Adipocyte (in vitro differentiated cells): Measurements from ENCODE around the gene SLC19A1.

Experiments used
- DNase-seq: peaks from one replicate; pipeline ENCODE4 v3.0.0-alpha.2; 2015; ENCODE audit warnings: low read depth
- H3K27me3 ChIP-seq: replicated peaks from 2 replicates; pipeline ENCODE4 v1.7.0; 2013; ENCODE audit warnings: mild to moderate bottlenecking, low read length, moderate library complexity; ENCODE audit not compliant: control insufficient read depth, insufficient read depth
- H3K36me3 ChIP-seq: 2 replicates; pipeline ENCODE4 v1.7.0; 2013; ENCODE audit warnings: low read length, mild to moderate bottlenecking, moderate library complexity; ENCODE audit not compliant: control insufficient read depth, insufficient read depth, severe bottlenecking
- H3K4me1 ChIP-seq: 2 replicates; pipeline ENCODE4 v1.7.0; 2013; ENCODE audit warnings: mild to moderate bottlenecking, low read length, moderate library complexity; ENCODE audit not compliant: control insufficient read depth, insufficient read depth
- H3K4me3 ChIP-seq: 2 replicates; pipeline ENCODE4 v1.7.0; 2013; ENCODE audit warnings: mild to moderate bottlenecking, low read length, moderate library complexity
- H3K9ac ChIP-seq: 2 replicates; pipeline ENCODE4 v1.7.0; 2013; ENCODE audit warnings: mild to moderate bottlenecking, low read length, moderate library complexity
- H3K9me3 ChIP-seq: 2 replicates; pipeline ENCODE4 v1.7.0; 2013; ENCODE audit warnings: mild to moderate bottlenecking, low read length, moderate library complexity; ENCODE audit not compliant: control insufficient read depth

SLC19A1 gene

DNA sequence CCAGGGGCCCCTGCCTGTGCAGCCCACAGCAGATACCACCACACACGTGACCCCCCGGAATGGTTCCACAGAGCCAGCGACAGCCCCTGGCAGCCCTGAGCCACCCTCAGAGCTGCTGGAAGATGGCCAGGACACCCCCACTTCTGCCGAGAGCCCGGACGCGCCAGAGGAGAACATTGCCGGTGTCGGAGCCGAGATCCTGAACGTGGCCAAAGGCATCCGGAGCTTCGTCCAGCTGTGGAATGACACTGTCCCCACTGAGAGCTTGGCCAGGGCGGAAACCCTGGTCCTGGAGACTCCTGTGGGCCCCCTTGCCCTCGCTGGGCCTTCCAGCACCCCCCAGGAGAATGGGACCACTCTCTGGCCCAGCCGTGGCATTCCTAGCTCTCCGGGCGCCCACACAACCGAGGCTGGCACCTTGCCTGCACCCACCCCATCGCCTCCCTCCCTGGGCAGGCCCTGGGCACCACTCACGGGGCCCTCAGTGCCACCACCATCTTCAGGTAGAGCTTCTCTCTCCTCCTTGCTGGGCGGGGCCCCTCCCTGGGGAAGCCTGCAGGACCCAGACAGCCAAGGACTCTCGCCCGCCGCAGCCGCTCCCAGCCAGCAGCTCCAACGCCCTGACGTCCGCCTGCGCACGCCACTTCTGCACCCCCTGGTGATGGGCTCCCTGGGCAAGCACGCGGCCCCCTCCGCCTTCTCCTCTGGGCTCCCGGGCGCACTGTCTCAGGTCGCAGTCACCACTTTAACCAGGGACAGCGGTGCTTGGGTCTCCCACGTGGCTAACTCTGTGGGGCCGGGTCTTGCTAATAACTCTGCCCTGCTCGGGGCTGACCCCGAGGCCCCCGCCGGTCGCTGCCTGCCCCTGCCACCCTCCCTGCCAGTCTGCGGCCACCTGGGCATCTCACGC is 86.3 kb downstream of the SLC19A1 start:
- H3K36me3 ChIP-seq, result no peaks in the 10 kb centered on the region
- H3K4me3 ChIP-seq, result peak overlapping the region; percentile 73
- H3K27me3 ChIP-seq, result no peaks in the 10 kb centered on the region
- H3K4me1 ChIP-seq, result peaks cover 37% of the 10 kb centered on the region
- H3K9me3 ChIP-seq, result no peaks in the 10 kb centered on the region
- no peak for DNase-seq
- H3K9ac ChIP-seq, result peak overlapping the region; percentile 73

DNA sequence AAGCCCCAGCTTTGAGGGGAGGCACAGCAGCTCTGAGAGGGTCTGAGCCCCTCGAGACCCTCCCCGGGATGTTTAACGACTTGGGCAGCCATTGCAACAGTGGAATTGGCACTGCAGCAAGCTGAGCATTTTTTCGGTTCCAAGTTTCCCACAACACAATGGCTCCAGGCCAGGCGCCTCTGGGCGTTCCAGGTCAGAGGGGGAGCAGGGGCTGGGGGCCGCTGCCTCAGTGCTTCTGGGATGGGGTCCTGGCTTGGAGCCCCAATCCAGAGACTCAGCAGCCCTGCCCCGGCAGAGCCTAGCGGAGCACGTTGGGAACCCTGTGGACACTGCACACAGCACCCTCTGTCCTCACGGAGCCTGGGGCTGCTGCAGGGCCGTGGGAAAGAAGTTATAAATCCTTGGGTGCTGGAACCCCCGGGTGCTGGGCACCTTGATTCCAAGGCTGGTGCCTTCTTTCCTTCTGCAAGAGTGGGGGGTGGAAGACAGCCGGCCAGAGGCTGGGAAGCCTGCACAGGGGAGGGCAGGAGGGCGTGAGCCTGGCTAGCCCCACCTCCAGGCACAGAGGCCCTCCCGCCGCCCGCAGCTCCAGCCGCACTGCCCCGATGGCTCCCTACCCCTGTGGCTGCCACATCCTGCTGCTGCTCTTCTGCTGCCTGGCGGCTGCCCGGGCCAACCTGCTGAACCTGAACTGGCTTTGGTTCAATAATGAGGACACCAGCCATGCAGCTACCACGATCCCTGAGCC is 87.1 kb downstream of the SLC19A1 start:
- H3K9me3 ChIP-seq, result no peaks in the 10 kb centered on the region
- peak overlapping the region; percentile 73 for H3K9ac ChIP-seq
- H3K4me1 ChIP-seq, result peaks cover 28% of the 10 kb centered on the region
- no peaks in the 10 kb centered on the region for H3K27me3 ChIP-seq
- H3K4me3 ChIP-seq, result peak overlapping the region; percentile 73
- peak; percentile 14 for DNase-seq
- H3K36me3 ChIP-seq, result no peaks in the 10 kb centered on the region

DNA sequence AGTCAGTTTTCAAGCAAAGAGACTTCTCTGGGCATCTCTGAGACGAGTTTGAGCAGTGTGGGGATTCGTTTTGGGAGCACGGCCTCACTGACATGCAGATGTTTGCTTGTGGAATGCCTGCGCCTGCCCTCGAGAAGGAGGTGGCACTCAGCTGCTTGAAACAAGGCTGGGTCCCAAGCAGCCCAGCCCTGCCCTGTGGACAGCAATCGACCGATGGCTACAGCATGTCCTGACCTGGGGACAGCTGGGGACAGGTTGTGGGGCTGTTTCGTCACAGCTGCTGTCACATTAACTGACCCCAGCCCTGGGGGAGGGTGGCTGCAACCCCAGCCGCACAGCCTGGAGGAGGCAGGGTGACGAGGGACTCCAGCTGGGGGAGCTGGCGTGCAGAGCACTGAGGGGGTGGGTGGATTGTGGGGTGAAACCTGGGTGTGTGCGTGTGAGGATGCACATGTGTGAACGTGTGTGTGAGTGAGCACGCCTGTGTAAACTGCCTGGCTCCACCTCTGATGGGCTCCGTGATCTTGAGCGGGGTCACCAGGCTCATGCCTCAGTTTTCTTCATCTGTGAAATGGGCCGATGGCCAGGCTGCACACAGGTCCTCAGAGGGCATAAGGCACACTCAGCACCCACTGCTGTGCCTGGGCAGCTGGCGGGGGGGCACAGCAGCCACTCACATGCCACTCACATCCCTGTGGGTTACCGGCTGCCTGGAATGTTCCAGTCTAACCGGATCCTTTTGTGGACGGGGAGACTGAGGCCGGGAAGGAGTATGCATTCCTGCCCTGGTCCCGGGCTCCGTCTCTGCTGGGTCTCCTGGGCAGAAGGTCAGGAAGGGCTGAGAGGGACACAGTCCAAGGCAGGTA is 87.9 kb downstream of the SLC19A1 start:
- Histone ChIP-seq H3K27me3 (no peaks in the 10 kb centered on the region), H3K9me3 (no peaks in the 10 kb centered on the region), H3K9ac (peak overlapping the region; percentile 73), H3K36me3 (no peaks in the 10 kb centered on the region), H3K4me3 (peak overlapping the region; percentile 73), H3K4me1 (peaks cover 27% of the 10 kb centered on the region)
- DNase-seq, result no peak

DNA sequence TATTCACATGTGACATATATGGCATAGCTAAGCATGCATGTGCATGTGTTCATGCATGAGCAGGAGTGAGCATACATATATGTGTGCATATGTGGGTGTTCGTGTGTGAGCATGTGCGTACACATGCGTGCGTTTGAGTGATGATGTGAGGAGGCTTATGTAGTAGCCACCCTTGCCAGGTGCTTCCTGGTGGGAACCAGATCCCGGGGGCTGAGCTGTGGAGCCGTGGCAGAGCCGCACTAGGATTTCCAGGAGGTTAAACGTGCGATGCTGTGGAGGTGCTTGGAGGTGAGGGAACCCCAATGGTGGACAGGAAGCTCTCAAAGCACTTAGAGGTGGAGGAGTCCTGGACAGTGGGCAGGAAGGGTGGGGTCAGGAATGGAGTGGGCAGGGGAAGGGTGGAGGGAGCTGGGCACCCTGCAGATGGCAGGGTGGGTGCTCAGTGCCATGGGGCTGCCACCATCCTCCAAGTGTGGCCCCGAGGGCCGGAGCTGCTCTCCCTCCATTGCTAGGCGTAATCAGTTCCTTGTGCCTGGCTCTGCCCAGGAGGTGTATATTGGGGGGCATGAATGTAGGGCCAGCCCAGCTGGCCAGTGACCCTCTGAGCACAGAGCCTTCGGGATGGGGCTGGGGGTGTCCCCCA is 88.8 kb downstream of the SLC19A1 start:
- DNase-seq, result no peak
- H3K4me1 ChIP-seq, result peaks cover 27% of the 10 kb centered on the region
- no peaks in the 10 kb centered on the region for H3K9me3 ChIP-seq
- no peak overlapping the region for H3K9ac ChIP-seq
- no peaks in the 10 kb centered on the region for H3K36me3 ChIP-seq
- no peak overlapping the region for H3K4me3 ChIP-seq
- H3K27me3 ChIP-seq, result no peaks in the 10 kb centered on the region

DNA sequence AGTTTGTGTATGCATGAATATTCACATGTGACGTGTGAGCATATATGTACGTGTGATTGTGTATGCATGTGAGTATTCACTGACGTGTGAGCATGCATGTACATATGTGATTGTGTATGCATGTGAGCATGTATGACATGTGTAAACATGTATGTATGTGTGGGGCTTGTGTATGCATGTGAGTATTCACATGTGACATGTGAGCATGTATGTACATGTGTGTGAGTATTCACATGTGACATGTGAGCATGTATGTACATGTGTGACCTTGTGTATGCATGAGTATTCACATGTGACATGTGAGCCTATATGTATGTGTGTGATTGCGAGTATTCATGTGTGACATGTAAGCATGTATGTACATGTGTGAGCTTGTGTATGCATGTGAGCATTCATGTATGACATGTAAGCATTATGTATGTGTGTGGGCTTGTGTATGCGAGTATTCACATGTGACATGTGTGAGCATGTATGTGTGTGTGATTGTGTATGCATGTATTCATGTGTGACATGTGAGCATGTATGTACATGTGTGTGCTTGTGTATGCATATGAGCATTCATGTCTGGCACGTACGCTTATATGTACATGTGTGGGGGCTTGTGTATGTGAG is 89.4 kb downstream of the SLC19A1 start:
- Histone ChIP-seq H3K9me3 (no peaks in the 10 kb centered on the region), H3K27me3 (no peaks in the 10 kb centered on the region), H3K9ac (no peak overlapping the region), H3K4me1 (peaks cover 27% of the 10 kb centered on the region), H3K4me3 (no peak overlapping the region), H3K36me3 (no peaks in the 10 kb centered on the region)
- DNase-seq, result no peak

DNA sequence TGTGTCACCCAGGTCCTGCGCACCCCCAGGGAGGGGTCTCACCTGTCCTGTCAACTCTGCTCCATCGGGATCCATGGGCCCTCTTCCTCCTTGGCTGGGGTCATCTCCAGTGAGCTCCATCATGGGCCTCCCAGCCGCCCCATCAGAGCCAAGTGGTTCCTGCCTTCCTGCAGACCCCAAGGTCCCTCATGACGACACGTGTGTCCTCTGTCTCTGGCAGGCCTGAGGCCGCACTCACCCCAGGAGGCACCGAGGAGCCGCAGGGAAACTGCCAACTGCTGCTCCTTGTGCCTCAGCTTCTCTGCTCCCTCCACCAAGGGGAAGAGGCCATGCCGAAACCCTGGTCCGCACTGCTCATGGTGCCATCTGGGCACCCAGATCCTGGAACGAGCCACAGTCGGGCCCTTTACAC is 90.5 kb downstream of the SLC19A1 start:
- H3K4me1 ChIP-seq, result peaks cover 27% of the 10 kb centered on the region
- peaks cover 2% of the 10 kb centered on the region for H3K9me3 ChIP-seq
- no peaks in the 10 kb centered on the region for H3K36me3 ChIP-seq
- no peak overlapping the region for H3K9ac ChIP-seq
- H3K4me3 ChIP-seq, result no peak overlapping the region
- DNase-seq, result no peak
- no peaks in the 10 kb centered on the region for H3K27me3 ChIP-seq

DNA sequence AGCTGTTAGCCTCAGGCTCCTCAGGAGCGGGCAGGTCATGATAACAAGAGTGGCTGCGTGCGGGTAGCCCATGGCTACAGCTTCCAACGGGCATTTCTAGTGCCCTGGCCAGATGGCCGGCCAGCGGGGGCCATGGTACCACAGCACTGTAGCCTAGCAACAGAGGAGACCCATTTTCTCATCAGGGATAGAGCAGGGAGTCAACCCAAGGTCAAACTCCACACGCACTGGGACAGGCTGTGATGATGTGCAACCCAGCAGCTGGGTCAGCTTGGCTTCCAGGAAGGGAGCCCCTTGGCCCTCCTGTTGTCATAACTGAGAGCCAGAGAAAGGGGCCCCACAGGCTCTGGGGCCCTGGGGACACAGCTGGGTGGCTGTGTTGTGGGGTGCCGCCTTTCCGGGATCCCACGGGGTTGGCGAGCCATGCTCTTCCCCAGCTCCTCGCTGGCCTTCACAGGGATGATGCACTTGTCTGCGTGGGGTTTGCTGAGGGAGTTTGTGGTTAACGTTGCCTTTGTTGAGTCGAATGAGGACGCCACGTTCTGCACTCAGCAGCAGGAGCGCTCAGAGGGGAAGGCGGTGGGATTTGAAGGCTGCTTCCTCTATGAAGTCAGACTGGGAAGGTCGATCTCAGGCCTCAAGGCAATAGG is 91.0 kb downstream of the SLC19A1 start:
- Histone ChIP-seq H3K4me3 (no peak overlapping the region), H3K9ac (no peak overlapping the region), H3K27me3 (no peaks in the 10 kb centered on the region), H3K9me3 (peaks cover 5% of the 10 kb centered on the region), H3K36me3 (no peaks in the 10 kb centered on the region), H3K4me1 (peaks cover 26% of the 10 kb centered on the region)
- no peak for DNase-seq

DNA sequence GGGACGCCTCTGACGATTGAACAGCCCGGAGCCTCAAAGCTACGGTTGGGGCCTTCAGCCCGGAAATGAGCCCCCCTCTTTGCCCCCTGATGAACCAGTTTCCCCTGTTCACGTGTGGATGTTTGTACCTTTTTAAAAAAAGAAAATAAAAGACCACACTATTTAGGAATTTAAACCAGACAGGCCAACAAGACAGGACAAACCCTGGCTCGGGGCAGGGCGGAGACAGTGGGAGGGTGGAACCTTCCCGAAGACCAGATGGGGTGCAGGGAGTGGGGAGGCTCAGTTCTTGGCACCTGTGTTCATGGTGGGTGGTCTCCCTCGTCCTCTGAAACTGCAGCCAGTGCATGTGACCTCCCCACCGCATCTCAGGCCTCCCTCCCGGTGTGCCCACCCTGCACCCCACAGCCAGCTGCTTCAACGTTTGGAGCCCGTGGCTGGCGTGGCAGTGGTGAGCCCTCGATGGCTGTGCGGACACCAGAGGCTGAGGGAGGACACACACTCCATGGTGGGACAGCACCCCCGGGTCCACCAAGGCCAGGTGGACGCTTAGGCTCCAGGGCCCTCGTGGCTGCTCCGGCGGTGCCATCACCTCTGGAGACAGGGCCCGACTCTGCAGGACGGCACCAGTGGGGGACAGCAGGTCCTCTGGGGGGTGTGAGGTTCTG is 91.7 kb downstream of the SLC19A1 start:
- Histone ChIP-seq H3K36me3 (no peaks in the 10 kb centered on the region), H3K9ac (no peak overlapping the region), H3K27me3 (no peaks in the 10 kb centered on the region), H3K9me3 (peaks cover 5% of the 10 kb centered on the region), H3K4me1 (peaks cover 20% of the 10 kb centered on the region), H3K4me3 (no peak overlapping the region)
- DNase-seq, result no peak

DNA sequence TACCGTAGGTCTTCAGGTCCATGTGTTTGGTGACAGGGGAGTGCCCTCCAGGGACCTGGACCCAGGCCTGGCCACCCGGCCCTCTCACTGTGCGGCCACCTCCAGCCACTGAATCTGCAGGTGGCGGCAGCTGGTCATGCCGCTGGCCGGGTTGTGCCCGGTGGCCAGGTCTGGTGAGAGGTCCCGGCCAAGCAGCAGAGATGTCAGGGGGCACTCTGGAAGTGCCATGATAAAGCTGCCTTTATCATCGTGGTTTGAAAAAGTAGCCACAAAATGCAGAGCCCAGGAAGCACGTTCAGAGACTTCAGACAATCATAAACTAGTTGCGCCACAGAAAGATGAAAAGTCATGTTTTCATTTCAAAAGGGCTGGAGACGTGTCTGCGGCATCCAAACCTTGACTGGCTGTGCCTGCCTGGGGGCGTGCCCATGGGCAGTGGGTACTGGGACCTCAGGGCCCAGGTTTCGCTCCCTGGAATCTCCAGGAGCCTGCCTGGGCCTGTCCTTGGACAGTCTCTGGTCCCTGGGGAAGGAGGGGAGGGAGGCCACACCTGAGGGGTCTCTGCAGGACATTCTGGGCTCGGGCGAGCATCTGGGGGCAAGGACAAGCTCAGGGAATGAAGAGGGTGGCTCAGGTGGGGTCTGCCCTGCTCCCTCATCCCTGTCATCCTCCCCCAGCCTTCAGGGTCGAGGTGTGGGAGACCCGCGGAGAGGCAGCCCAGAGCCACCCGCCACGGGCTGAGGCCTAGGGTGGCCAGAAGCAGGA is 92.4 kb downstream of the SLC19A1 start:
- DNase-seq, result no peak
- Histone ChIP-seq H3K4me3 (no peak overlapping the region), H3K36me3 (no peaks in the 10 kb centered on the region), H3K9ac (no peak overlapping the region), H3K27me3 (no peaks in the 10 kb centered on the region), H3K9me3 (peaks cover 5% of the 10 kb centered on the region), H3K4me1 (peaks cover 12% of the 10 kb centered on the region)
